DND-41 (cell line): Measurements from ENCODE around the gene DNM3.

ENCODE experiments used
- ATAC-seq: fragments of 200-7000 bp; cut with Tn5 transposase; 3 replicates; pipeline ENCODE4 v1.9.1; 2021; ENCODE audit warnings: low read depth; ENCODE audit not compliant: insufficient read depth
- DNase-seq: peaks from one replicate; pipeline ENCODE4 v3.0.0-alpha.2; 2020
- H2AFZ ChIP-seq: 2 replicates; pipeline ENCODE4 v1.6.0; 2012; ENCODE audit warnings: low read depth, low read length
- H3K27ac ChIP-seq: 2 replicates; pipeline ENCODE4 v1.5.1; 2012; ENCODE audit warnings: low read length, inconsistent platforms
- H3K27me3 ChIP-seq: fragments of 200-600 bp; sonication (generic); 2 replicates; pipeline ENCODE4 v1.6.0; 2012; ENCODE audit warnings: low read length, mild to moderate bottlenecking, inconsistent platforms; ENCODE audit not compliant: insufficient read depth, poor library complexity
- H3K36me3 ChIP-seq: 2 replicates; pipeline ENCODE4 v1.5.1; 2012; ENCODE audit warnings: low read length, inconsistent platforms; ENCODE audit not compliant: insufficient read depth
- H3K4me1 ChIP-seq: 2 replicates; pipeline ENCODE4 v1.5.1; 2012; ENCODE audit warnings: mild to moderate bottlenecking, low read length; ENCODE audit not compliant: insufficient read depth
- H3K4me2 ChIP-seq: 2 replicates; pipeline ENCODE4 v1.6.0; 2012; ENCODE audit warnings: mild to moderate bottlenecking, moderate library complexity, low read length, inconsistent platforms; ENCODE audit not compliant: insufficient read depth
- H3K4me3 ChIP-seq, 2 experiments: fragments of 200-600 bp in 1 of 2; shearing (Covaris generic) in 1 of 2; 2 replicates each; pipeline ENCODE4 v1.5.1; 2012 to 2016; ENCODE audit warnings: inconsistent platforms in 2 of 2, low read length in 2 of 2, mild to moderate bottlenecking in 2 of 2, low read depth in 1 of 2, moderate library complexity in 1 of 2
- H3K79me2 ChIP-seq: 2 replicates; pipeline ENCODE4 v1.6.0; 2012; ENCODE audit warnings: low read length, inconsistent platforms; ENCODE audit not compliant: insufficient read depth
- H3K9ac ChIP-seq: 2 replicates; pipeline ENCODE4 v1.6.0; 2012; ENCODE audit warnings: low read depth, mild to moderate bottlenecking, inconsistent platforms, low read length, moderate library complexity
- H3K9me3 ChIP-seq: 2 replicates; pipeline ENCODE4 v1.5.1; 2012; ENCODE audit warnings: low read length, moderate library complexity, mild to moderate bottlenecking, inconsistent platforms; ENCODE audit not compliant: insufficient read depth, severe bottlenecking
- H4K20me1 ChIP-seq: 2 replicates; pipeline ENCODE4 v1.6.0; 2012; ENCODE audit warnings: low read length; ENCODE audit not compliant: insufficient read depth
- CTCF ChIP-seq: IDR thresholded peaks from 2 replicates; pipeline ENCODE4 v1.5.1; 2012; ENCODE audit warnings: borderline replicate concordance, low read length, moderate library complexity, mild to moderate bottlenecking; ENCODE audit not compliant: poor library complexity, severe bottlenecking; ENCODE audit errors: extremely low read depth
- EZH2 ChIP-seq: IDR thresholded peaks from 3 replicates; pipeline ENCODE4 v1.6.1; 2012; ENCODE audit warnings: borderline replicate concordance, low read depth, mild to moderate bottlenecking, moderate library complexity, low read length, inconsistent platforms; ENCODE audit not compliant: severe bottlenecking

DNM3 gene

GRCh38 chr1:172421974-172422604 lies 580.8 kb downstream of the DNM3 start:
- DNase-seq, result no peak

GRCh38 chr1:172423336-172423735 lies 582.0 kb downstream of the DNM3 start:
- Histone ChIP-seq H3K4me1 (peaks cover 19% of the 10 kb centered on the region), H3K9ac (no peak overlapping the region), H2AFZ (no peak overlapping the region), H4K20me1 (no peaks in the 10 kb centered on the region), H3K27ac (no peak overlapping the region), H3K36me3 (no peaks in the 10 kb centered on the region), H3K4me2 (no peak overlapping the region), H3K9me3 (no peaks in the 10 kb centered on the region), H3K79me2 (no peaks in the 10 kb centered on the region), H3K4me3 (no peak overlapping the region), H3K27me3 (no peaks in the 10 kb centered on the region)
- TF ChIP-seq EZH2, result no peak
- no peak for TF ChIP-seq CTCF
- no peak for DNase-seq
- no peak for ATAC-seq

More at GRCh38 chr1:172421974-172422604, 580.8 kb downstream of the DNM3 start:
- TF ChIP-seq CTCF (no peak), EZH2 (no peak)
- Histone ChIP-seq H2AFZ (no peak overlapping the region), H3K27ac (no peak overlapping the region), H3K4me2 (no peak overlapping the region), H4K20me1 (no peaks in the 10 kb centered on the region), H3K4me1 (peaks cover 6% of the 10 kb centered on the region), H3K27me3 (no peaks in the 10 kb centered on the region), H3K9ac (no peak overlapping the region), H3K36me3 (no peaks in the 10 kb centered on the region), H3K4me3 (no peak overlapping the region), H3K9me3 (no peaks in the 10 kb centered on the region), H3K79me2 (no peaks in the 10 kb centered on the region)
- no peak for ATAC-seq

- TF ChIP-seq CTCF (no peak), EZH2 (no peak)
- H3K9ac ChIP-seq, result no peak overlapping the region
- H3K79me2 ChIP-seq, result no peaks in the 10 kb centered on the region
- no peak overlapping the region for H3K27ac ChIP-seq
- no peaks in the 10 kb centered on the region for H3K27me3 ChIP-seq
- DNase-seq, result no peak
- H3K36me3 ChIP-seq, result no peaks in the 10 kb centered on the region
- no peak overlapping the region for H2AFZ ChIP-seq
- H4K20me1 ChIP-seq, result no peaks in the 10 kb centered on the region
- no peak overlapping the region for H3K4me3 ChIP-seq
- no peaks in the 10 kb centered on the region for H3K9me3 ChIP-seq
- no peak for ATAC-seq
- H3K4me2 ChIP-seq, result no peak overlapping the region
- H3K4me1 ChIP-seq, result peaks cover 21% of the 10 kb centered on the region
Observed at GRCh38 chr1:172425339-172425738, 584.0 kb downstream of the DNM3 start.

GRCh38 chr1:172427191-172427590 lies 585.9 kb downstream of the DNM3 start:
- TF ChIP-seq EZH2, result no peak
- H3K79me2 ChIP-seq, result no peaks in the 10 kb centered on the region; the same call in 1 of the 2 replicates
- peak overlapping the region; percentile 71 for H2AFZ ChIP-seq
- no peaks in the 10 kb centered on the region for H3K36me3 ChIP-seq
- H3K9ac ChIP-seq, result peak overlapping the region; percentile 46
- H3K9me3 ChIP-seq, result no peaks in the 10 kb centered on the region
- H3K27ac ChIP-seq, result peak overlapping the region; percentile 65
- peak overlapping the region; percentile 55 for H3K4me2 ChIP-seq
- no peaks in the 10 kb centered on the region for H4K20me1 ChIP-seq
- peak; percentile 17 for DNase-seq
- ATAC-seq, result peak; percentile 82
- H3K4me3 ChIP-seq, result peak overlapping the region in 1 of 2 experiments; percentile 43; a peak in 2 of 4 replicates
- H3K27me3 ChIP-seq, result no peaks in the 10 kb centered on the region
- peaks cover 21% of the 10 kb centered on the region for H3K4me1 ChIP-seq
